H9 (cell line): ENCODE data around the gene HSDL2. TPM values are rescaled to one million over a fixed set of nuclear protein-coding genes. Genes with fewer than 3 reads are reported as not detected.

ENCODE experiments used
- DNase-seq: peaks from one replicate; pipeline ENCODE4 v3.0.0-alpha.2; 2017
- H2AFZ ChIP-seq: one replicate; pipeline ENCODE4 v1.6.1; 2013; ENCODE audit warnings: mild to moderate bottlenecking, low read length, control low read depth, moderate library complexity
- H2AK5ac ChIP-seq: 2 replicates; pipeline ENCODE4 v1.6.1; 2013; ENCODE audit warnings: low read length, control low read depth, mixed read lengths; ENCODE audit not compliant: insufficient read length
- H2BK120ac ChIP-seq: one replicate; pipeline ENCODE4 v1.6.1; 2013; ENCODE audit warnings: low read depth, mild to moderate bottlenecking, low read length, control low read depth, inconsistent platforms; ENCODE audit not compliant: poor library complexity, severe bottlenecking
- H2BK12ac ChIP-seq: 2 replicates; pipeline ENCODE4 v1.6.1; 2013; ENCODE audit warnings: low read length, control low read depth, mixed read lengths, low read depth; ENCODE audit not compliant: insufficient read length
- H2BK15ac ChIP-seq: 2 replicates; pipeline ENCODE4 v1.6.1; 2013; ENCODE audit warnings: low read depth, low read length, control low read depth
- H2BK20ac ChIP-seq: one replicate; pipeline ENCODE4 v1.6.1; 2013; ENCODE audit warnings: low read depth, mild to moderate bottlenecking, low read length, control low read depth, inconsistent platforms; ENCODE audit not compliant: poor library complexity, severe bottlenecking
- H2BK5ac ChIP-seq: 2 replicates; pipeline ENCODE4 v1.6.1; 2013; ENCODE audit warnings: low read length, control low read depth, mixed read lengths; ENCODE audit not compliant: insufficient read length
- H3K14ac ChIP-seq: 2 replicates; pipeline ENCODE4 v1.6.1; 2013; ENCODE audit warnings: low read length, control low read depth; ENCODE audit not compliant: insufficient read depth
- H3K18ac ChIP-seq: 2 replicates; pipeline ENCODE4 v1.6.1; 2013; ENCODE audit warnings: low read depth, mild to moderate bottlenecking, mixed read lengths, low read length, control low read depth; ENCODE audit not compliant: insufficient read length
- H3K23ac ChIP-seq: 2 replicates; pipeline ENCODE4 v1.6.1; 2013; ENCODE audit warnings: low read length, control low read depth, mixed read lengths, low read depth; ENCODE audit not compliant: insufficient read length
- H3K23me2 ChIP-seq: 2 replicates; pipeline ENCODE4 v1.6.1; 2013; ENCODE audit warnings: low read depth, mild to moderate bottlenecking, mixed read lengths, low read length, control low read depth; ENCODE audit not compliant: insufficient read length, poor library complexity, severe bottlenecking
- H3K27ac ChIP-seq: 2 replicates; pipeline ENCODE4 v1.5.1; 2013; ENCODE audit warnings: low read length, control low read depth, mixed read lengths, low read depth; ENCODE audit not compliant: insufficient read length
- H3K27me3 ChIP-seq: 2 replicates; pipeline ENCODE4 v1.6.1; 2013; ENCODE audit warnings: low read length, control low read depth, inconsistent platforms; ENCODE audit not compliant: insufficient read depth
- H3K4ac ChIP-seq: 2 replicates; pipeline ENCODE4 v1.6.1; 2013; ENCODE audit warnings: low read depth, mild to moderate bottlenecking, control low read depth, inconsistent platforms, low read length, moderate library complexity
- H3K4me1 ChIP-seq: 2 replicates; pipeline ENCODE4 v1.6.1; 2013; ENCODE audit warnings: low read length, control low read depth, inconsistent platforms; ENCODE audit not compliant: insufficient read depth
- H3K4me2 ChIP-seq: 2 replicates; pipeline ENCODE4 v1.6.1; 2013; ENCODE audit warnings: low read length, control low read depth, mixed read lengths; ENCODE audit not compliant: insufficient read length, insufficient read depth
- H3K56ac ChIP-seq: 2 replicates; pipeline ENCODE4 v1.6.1; 2013; ENCODE audit warnings: low read depth, mild to moderate bottlenecking, mixed read lengths, low read length, control low read depth; ENCODE audit not compliant: insufficient read length
- H3K79me1 ChIP-seq: 2 replicates; pipeline ENCODE4 v1.6.1; 2013; ENCODE audit warnings: low read depth, mild to moderate bottlenecking, moderate library complexity, low read length, control low read depth, inconsistent platforms; ENCODE audit not compliant: insufficient read depth, poor library complexity, severe bottlenecking
- H3K79me2 ChIP-seq: 2 replicates; pipeline ENCODE4 v1.6.1; 2013; ENCODE audit warnings: low read length, control low read depth, inconsistent platforms; ENCODE audit not compliant: insufficient read depth
- H3K9ac ChIP-seq: 2 replicates; pipeline ENCODE4 v1.6.1; 2013; ENCODE audit warnings: low read length, control low read depth, mixed read lengths; ENCODE audit not compliant: insufficient read length; ENCODE audit errors: extremely low read depth
- H3K9me3 ChIP-seq: one replicate; pipeline ENCODE4 v1.6.1; 2013; ENCODE audit warnings: low read depth, low read length, inconsistent platforms; ENCODE audit not compliant: control insufficient read depth
- H3T11ph ChIP-seq: one replicate; pipeline ENCODE4 v1.6.1; 2013; ENCODE audit warnings: mild to moderate bottlenecking, low read length, control low read depth, inconsistent platforms
- H4K20me1 ChIP-seq: one replicate; pipeline ENCODE4 v1.6.1; 2013; ENCODE audit not compliant: control insufficient read depth, insufficient read length, insufficient read depth
- H4K5ac ChIP-seq: 2 replicates; pipeline ENCODE4 v1.6.1; 2013; ENCODE audit warnings: low read depth, mild to moderate bottlenecking, mixed read lengths, low read length, control low read depth; ENCODE audit not compliant: insufficient read length
- H4K8ac ChIP-seq: replicated peaks from 2 replicates; pipeline ENCODE4 v1.6.1; 2013; ENCODE audit warnings: low read length, control low read depth, mixed read lengths, low read depth; ENCODE audit not compliant: insufficient read length
- H4K91ac ChIP-seq: 2 replicates; pipeline ENCODE4 v1.6.1; 2013; ENCODE audit warnings: low read depth, mild to moderate bottlenecking, moderate library complexity, mixed read lengths, low read length, control low read depth; ENCODE audit not compliant: insufficient read length
- H3K27ac Mint-ChIP-seq, 3 experiments: 2 replicates in 2 of 3; 3 replicates in 1 of 3; pipeline ENCODE4 v1.8.0; 2020 to 2021; ENCODE audit warnings: mixed read lengths in 3 of 3, mild to moderate bottlenecking in 1 of 3, moderate library complexity in 1 of 3
- H3K27me3 Mint-ChIP-seq: 2 replicates; pipeline ENCODE4 v1.8.0; 2021; ENCODE audit warnings: low read depth, mild to moderate bottlenecking, moderate library complexity, mixed read lengths
- H3K36me3 Mint-ChIP-seq, 3 experiments: 2 replicates in 2 of 3; 3 replicates in 1 of 3; pipeline ENCODE4 v1.8.0; 2020 to 2021; ENCODE audit warnings: low read depth in 3 of 3, mixed read lengths in 3 of 3; ENCODE audit not compliant: insufficient read depth in 1 of 3
- H3K4me1 Mint-ChIP-seq, 2 experiments: 2 replicates each; pipeline ENCODE4 v1.8.0; 2020; ENCODE audit warnings: mixed read lengths in 2 of 2
- H3K4me3 Mint-ChIP-seq, 2 experiments: 2 replicates in 1 of 2; 3 replicates in 1 of 2; pipeline ENCODE4 v1.8.0; 2020 to 2021; ENCODE audit warnings: mild to moderate bottlenecking in 2 of 2, mixed read lengths in 2 of 2, moderate library complexity in 1 of 2
- H3K9me3 Mint-ChIP-seq, 2 experiments: 2 replicates in 1 of 2; 3 replicates in 1 of 2; pipeline ENCODE4 v1.8.0; 2020; ENCODE audit warnings: mild to moderate bottlenecking in 2 of 2, mixed read lengths in 2 of 2, moderate library complexity in 1 of 2
- WGBS: extraction: QIAGEN DNeasy Blood & Tissue Kit; methylation state at CpG from one replicate; pipeline ENCODE4 v1.1.7; 2013; ENCODE audit warnings: missing lambda C conversion rate, low lambda C conversion rate, mixed read lengths; ENCODE audit not compliant: insufficient read length; ENCODE audit errors: extremely low coverage; 5-methylcytosine and 5-hydroxymethylcytosine counted together
- total RNA-seq: library from RNA; stranded (reverse); gene quantifications from 2 replicates; pipeline ENCODE4 v1.2.1, GENCODE V29; 2021
- TF ChIP-seq, protein P1 (sequence below): fragments of 200-600 bp; sonication (generic); conservative IDR thresholded peaks from 3 replicates; pipeline ENCODE4 v1.8.0; 2021; ENCODE audit warnings: antibody characterized with exemption, mild to moderate bottlenecking

The HSDL2 gene
- total RNA-seq, 1 experiment from 2014 or later, result 16.6 TPM

DNA sequence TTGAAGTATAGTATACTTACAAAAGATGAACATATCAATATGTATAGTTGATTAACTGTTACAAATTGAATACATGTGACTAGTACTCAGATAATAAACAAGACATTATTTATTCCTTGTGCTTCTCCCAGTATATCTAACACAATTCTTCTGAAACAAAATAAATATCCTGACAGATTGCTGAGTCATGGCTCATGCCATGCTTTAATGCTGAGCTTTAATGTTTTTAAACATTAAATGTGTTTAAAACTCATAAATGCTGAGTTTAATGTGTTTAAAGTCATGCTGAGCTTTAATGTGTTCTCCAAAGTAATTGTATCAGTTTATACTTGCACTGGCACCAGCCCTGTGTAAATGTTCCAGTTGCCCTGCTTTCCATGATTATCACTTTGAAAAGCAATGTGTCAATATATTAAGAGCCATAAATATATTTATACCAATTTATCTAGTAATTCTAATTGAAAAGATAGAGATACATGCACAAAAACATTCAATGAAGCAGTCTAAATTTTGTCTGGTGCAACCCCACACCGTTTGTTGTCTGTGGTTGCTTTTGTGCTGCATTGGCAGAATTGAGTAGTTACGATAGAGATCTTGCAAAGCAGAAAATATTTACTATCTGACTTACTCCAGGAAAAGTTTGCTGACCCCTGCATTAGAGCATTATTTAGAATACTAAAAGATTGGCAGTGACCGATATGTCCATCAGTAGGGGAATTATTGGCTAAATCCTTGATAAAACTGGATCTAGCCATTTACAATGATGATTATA lies 122.5 kb downstream of the HSDL2 start:
- no peak overlapping the region for H2AFZ ChIP-seq
- H3K56ac ChIP-seq, result no peak overlapping the region
- H3K27me3 Mint-ChIP-seq, result no peaks in the 10 kb centered on the region
- H2BK5ac ChIP-seq, result no peak overlapping the region
- H3K36me3 Mint-ChIP-seq, result peaks cover 0 to 15% (median 0%) of the 10 kb centered on the region in 3 experiments; a peak in 4 of 7 replicates
- H2BK120ac ChIP-seq, result no peak overlapping the region
- no peak overlapping the region for H4K91ac ChIP-seq
- no peak for DNase-seq
- H3K23ac ChIP-seq, result no peak overlapping the region
- no peaks in the 10 kb centered on the region for H4K20me1 ChIP-seq
- H3K27ac Mint-ChIP-seq, result peak overlapping the region in 2 of 3 experiments; percentile 12 to 24; a peak in 1 of 7 replicates
- no peak overlapping the region for H3K18ac ChIP-seq
- no peak overlapping the region for H3K9ac ChIP-seq
- H3K14ac ChIP-seq, result no peak overlapping the region
- H2BK12ac ChIP-seq, result no peak overlapping the region
- H3K9me3 ChIP-seq, result no peaks in the 10 kb centered on the region
- peaks cover 24 to 32% of the 10 kb centered on the region in 2 experiments for H3K4me1 Mint-ChIP-seq
- no peak overlapping the region for H3K4me3 Mint-ChIP-seq
- no peak overlapping the region for H2AK5ac ChIP-seq
- H3K27me3 ChIP-seq, result no peaks in the 10 kb centered on the region
- no CpG with 5 or more reads among the region's 3 CpGs for WGBS
- H4K5ac ChIP-seq, result no peak overlapping the region
- no peaks in the 10 kb centered on the region; the same call in 1 of the 2 replicates for H3K4me1 ChIP-seq
- H3K9me3 Mint-ChIP-seq, result no peaks in the 10 kb centered on the region; a peak in 1 of 5 replicates
- H3K27ac ChIP-seq, result no peak overlapping the region
- H3K4me2 ChIP-seq, result no peak overlapping the region
- H3T11ph ChIP-seq, result no peak overlapping the region
- H2BK15ac ChIP-seq, result no peak overlapping the region
- H2BK20ac ChIP-seq, result no peak overlapping the region
- H3K79me2 ChIP-seq, result peaks cover 13% of the 10 kb centered on the region; the same call in 1 of the 2 replicates
- H4K8ac ChIP-seq, result no peak overlapping the region
- no peak overlapping the region for H3K4ac ChIP-seq
- TF ChIP-seq, protein P1, sequence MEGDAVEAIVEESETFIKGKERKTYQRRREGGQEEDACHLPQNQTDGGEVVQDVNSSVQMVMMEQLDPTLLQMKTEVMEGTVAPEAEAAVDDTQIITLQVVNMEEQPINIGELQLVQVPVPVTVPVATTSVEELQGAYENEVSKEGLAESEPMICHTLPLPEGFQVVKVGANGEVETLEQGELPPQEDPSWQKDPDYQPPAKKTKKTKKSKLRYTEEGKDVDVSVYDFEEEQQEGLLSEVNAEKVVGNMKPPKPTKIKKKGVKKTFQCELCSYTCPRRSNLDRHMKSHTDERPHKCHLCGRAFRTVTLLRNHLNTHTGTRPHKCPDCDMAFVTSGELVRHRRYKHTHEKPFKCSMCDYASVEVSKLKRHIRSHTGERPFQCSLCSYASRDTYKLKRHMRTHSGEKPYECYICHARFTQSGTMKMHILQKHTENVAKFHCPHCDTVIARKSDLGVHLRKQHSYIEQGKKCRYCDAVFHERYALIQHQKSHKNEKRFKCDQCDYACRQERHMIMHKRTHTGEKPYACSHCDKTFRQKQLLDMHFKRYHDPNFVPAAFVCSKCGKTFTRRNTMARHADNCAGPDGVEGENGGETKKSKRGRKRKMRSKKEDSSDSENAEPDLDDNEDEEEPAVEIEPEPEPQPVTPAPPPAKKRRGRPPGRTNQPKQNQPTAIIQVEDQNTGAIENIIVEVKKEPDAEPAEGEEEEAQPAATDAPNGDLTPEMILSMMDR, result no peak
- H3K23me2 ChIP-seq, result no peaks in the 10 kb centered on the region
- H3K79me1 ChIP-seq, result peaks cover 7% of the 10 kb centered on the region
